NT2/D1 (cell line): ENCODE measurements around the gene CPEB4.

Source experiments
- YY1 ChIP-seq: IDR thresholded peaks from 2 replicates; pipeline ENCODE4 v1.6.1; 2011; ENCODE audit not compliant: insufficient read length, insufficient read depth
- ZNF274 ChIP-seq: IDR thresholded peaks from 2 replicates; pipeline ENCODE4 v1.6.1; 2011; ENCODE audit warnings: mild to moderate bottlenecking, low read depth, low read length

DNA sequence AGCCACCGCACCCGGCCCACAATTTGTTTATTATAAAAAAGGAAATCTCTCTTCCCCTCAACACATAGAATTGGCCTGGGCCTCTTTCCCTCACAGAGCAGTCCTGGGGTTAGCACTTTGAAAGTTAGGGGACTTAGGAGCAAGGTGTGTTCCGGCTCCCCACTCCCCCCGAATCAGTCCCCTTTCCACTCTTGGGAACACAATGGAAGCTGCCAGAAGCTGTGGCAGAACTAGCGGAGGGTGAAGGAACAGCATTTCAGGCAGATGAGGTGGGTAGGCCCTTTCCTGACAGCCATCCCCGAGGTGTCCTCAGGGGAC lies 84.4 kb downstream of the CPEB4 start:
- TF ChIP-seq YY1 (no peak), ZNF274 (no peak)
